Testis (tissue), 2 donors: ENCODE data around the gene ST6GAL1.

Experiments used
- POLR2A ChIP-seq: fragments of 450-650 bp; IDR thresholded peaks from one replicate; pipeline ENCODE4 v1.6.1; 2017; ENCODE audit warnings: antibody characterized with exemption, mild to moderate bottlenecking, moderate library complexity
- TF ChIP-seq, protein P1 (sequence below), 3 experiments: fragments of 450-650 bp in 2 of 3; fragments of 200-600 bp in 1 of 3; sonication (generic) in 1 of 3; IDR thresholded peaks; one replicate each; pipeline ENCODE4 v1.5.1; 2016 to 2019; ENCODE audit warnings: antibody characterized with exemption in 3 of 3, mild to moderate bottlenecking in 2 of 3, moderate library complexity in 1 of 3

DNA sequence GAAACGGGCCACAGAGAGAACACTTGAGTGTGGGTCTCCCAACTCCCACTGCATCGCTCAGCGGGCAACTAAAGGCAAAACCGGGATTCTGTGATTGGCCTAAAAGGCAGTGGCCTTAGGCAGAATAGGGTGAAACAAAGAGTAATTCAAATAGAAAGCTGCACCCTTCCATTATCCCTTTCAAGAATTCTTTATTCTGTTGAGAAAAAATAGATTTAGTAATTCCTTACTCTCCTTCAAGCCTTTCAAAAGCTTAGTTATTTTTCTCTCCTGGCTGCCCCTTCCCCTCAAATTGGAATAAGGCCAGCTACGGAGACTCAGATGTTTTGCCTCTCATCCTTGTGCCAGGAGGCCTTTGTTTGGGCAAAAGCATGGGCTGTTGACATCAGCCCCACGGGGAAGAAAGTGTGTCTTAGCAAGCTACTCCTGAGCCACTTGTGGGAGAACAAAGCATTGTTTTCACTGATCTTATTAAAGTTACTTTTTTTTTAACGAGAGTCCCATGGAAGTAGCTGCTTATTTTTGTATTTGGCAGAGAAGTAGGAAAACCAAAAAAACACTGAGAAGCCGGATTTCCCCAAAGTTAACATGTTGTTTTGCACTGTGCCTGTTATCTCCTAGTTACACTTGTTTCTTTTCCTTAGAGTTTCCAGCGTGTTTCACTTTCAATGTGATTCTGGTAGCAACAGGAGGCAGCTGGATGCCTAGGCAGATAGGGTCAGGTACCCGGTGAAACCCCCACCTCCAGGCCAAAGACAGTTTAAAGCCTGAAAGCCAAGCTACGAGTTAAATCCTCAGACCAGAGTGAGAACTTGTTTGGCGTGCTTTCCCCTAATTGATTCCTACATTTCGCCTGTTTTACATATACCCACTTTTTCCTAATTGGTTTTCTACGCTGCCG, 2.2 kb downstream of the ST6GAL1 start:
- TF ChIP-seq, protein P1, sequence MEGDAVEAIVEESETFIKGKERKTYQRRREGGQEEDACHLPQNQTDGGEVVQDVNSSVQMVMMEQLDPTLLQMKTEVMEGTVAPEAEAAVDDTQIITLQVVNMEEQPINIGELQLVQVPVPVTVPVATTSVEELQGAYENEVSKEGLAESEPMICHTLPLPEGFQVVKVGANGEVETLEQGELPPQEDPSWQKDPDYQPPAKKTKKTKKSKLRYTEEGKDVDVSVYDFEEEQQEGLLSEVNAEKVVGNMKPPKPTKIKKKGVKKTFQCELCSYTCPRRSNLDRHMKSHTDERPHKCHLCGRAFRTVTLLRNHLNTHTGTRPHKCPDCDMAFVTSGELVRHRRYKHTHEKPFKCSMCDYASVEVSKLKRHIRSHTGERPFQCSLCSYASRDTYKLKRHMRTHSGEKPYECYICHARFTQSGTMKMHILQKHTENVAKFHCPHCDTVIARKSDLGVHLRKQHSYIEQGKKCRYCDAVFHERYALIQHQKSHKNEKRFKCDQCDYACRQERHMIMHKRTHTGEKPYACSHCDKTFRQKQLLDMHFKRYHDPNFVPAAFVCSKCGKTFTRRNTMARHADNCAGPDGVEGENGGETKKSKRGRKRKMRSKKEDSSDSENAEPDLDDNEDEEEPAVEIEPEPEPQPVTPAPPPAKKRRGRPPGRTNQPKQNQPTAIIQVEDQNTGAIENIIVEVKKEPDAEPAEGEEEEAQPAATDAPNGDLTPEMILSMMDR (IDR thresholded peaks at IDR 0.05), result no peak
- TF ChIP-seq POLR2A, result no peak
